ACHN (cell line): Measurements from ENCODE around the gene FAM193B.

Source experiments
- DNase-seq: peaks from one replicate; pipeline ENCODE4 v3.0.0-alpha.2; 2015
- in situ Hi-C: cut with HindIII; loops from 2 replicates; pipeline ENCODE4 v1.10.0; 2017; ENCODE audit warnings: low sequenced_read_pairs, low pct_ligation_motif_present, low pct_unique_long_range_greater_than_20kb

FAM193B gene

DNA sequence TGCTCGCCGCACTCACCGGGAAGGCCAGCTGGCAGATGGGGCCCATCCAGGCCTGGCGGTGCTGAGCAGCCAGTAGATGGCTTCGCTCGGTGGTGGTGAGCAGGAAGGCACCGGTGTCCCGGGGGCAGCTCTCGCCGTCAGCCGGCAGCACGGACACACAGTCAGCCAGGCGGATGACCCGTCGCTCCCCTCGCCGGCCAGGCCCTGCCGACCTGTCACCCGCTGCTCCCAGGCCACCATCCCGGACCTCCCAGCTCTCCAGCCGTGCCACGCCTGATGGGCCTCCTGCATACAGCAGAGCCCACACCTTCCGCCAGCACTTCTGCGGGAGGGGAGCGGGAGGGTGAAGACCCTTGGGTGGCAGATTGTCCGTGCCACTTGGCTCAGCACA is 46.1 kb downstream of the FAM193B start:
- no peak for DNase-seq
- in situ Hi-C loops, result no loop called here

GRCh38 chr5:177507596-177508220 is 46.7 kb downstream of the FAM193B start:
- no peak for DNase-seq
- in situ Hi-C loops, result no loop called here

DNA sequence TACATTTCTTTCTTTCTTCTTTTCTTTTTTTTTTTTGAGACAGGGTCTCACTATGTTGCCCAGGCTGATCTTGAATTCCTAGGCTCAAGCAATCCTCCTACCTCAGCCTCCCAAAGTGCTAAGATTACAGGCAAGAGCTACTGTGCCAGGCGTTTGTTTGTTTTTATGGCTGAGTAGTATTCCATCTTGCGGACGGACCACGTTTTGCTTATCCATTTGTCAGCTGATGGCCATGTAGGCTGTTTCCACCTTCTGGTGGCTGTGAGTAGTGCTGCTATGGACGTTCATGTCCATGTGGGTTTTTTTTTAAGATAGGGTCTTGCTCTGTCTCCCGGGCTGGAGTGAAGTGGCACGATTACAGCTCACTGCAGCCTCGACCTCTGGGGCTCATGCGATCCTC is 47.2 kb downstream of the FAM193B start:
- peak; percentile 25 for DNase-seq
- in situ Hi-C loops, result no loop called here

- in situ Hi-C loops, result no loop called here
- no peak for DNase-seq
Observed at GRCh38 chr5:177505075-177505474, 49.3 kb downstream of the FAM193B start.

GRCh38 chr5:177504086-177505056 is 50.0 kb downstream of the FAM193B start:
- no peak for DNase-seq

DNA sequence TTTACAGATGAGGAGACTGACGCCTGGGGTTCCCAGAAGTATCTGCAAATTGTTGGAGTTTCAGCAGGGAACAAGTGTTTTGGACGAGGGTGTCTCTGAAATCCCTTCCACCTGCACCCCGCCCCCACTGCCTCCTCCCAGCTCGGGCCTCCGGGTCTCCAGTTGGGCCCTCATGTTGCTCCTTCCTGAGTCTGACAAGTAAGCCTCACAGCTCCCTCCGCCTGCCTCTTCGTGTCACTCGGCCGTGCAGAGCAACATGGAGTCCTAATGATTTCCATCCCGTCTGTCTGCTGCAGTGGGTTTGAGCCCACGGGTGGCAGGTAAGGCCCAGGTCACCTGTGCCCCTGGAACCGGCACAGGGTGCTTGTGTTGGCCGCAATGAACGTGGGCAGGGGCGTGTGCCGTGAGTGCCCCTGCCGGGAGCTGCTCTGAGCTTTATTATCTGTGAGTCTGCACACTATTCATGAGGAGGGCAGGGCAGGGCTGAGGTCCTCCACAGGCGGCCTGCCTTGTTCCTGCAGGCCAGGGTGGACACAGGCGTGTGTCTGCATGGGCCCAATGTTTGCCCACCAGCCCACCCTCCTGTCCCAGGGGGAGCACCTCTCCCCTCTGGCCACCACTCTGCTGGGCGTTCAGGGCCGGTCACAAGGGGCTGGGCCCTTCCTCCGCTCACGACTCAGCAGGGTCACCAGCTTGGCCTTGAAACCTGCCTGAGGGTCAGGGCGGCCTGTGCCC is 50.8 kb downstream of the FAM193B start:
- no peak for DNase-seq
- in situ Hi-C loops, result no loop called here

More at GRCh38 chr5:177504086-177505056, 50.0 kb downstream of the FAM193B start:
- in situ Hi-C loops, result no loop called here

DNA sequence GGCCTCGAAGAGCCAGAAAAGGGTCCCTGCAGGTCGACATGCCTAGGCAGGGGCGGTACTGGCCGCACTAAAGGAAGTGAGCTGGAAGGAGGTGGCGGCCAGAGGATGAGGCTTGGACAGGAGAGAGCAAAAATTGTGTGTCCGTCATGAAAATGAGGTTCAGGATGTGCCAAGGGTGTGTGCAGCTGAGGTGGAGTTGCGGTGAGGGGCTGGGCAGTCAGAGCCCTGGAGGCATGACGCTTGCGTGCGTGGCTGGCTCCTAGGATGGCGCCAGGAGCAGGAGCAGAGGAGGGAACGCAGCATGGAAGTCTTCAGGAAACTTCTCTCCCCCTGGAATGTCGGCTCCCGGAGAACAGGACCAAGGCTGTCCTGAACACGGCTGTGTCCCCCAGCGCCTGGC is 51.5 kb downstream of the FAM193B start:
- no peak for DNase-seq
- in situ Hi-C loops, result no loop called here

GRCh38 chr5:177501874-177502678 is 52.3 kb downstream of the FAM193B start:
- in situ Hi-C loops, result no loop called here
- DNase-seq, result no peak

- in situ Hi-C loops, result no loop called here
- DNase-seq, result peak; percentile 74
Observed at GRCh38 chr5:177500685-177501522, 53.5 kb downstream of the FAM193B start.

GRCh38 chr5:177499842-177500241 is 54.5 kb downstream of the FAM193B start:
- in situ Hi-C loops, result no loop called here
- DNase-seq, result no peak

- no peak for DNase-seq
- in situ Hi-C loops, result no loop called here
Observed at GRCh38 chr5:177498013-177498787, 56.2 kb downstream of the FAM193B start.

DNA sequence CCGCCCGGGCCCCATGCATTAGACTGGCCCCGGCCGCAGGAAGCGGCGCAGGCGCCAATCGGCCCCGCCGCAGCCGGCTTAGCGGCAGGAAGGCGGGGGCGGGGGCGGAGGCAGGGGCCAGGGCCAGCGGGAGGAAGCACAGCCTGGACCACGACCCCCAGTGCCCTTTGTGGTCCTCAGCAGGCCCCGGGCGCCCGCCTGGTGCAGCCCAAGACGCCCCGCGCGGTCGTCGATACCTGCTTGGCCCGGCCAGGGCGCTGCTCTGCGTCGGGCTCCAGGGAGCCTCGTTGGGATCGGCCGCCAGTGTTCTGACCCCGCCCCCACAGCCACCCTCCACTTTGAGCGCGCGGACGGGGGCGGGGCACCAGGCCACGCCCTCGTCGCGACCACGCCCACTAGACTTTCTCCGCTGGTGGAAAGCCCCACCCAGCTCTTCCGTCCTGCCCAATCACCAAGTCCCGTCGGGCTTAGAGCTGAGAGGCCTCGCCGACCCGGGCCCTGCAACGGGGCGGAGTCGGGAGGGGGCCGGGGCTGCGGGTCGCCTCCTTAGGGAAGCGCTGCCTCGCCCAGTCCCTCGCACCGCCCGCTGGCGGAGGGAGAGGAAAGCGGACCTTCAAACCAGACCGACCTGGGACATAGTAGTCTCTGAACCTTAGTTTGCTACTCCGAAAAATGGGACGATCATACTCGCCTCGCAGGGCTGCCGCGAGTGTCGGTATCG is 56.9 kb downstream of the FAM193B start, which contains the start of gene PDLIM7:
TSS of gene PDLIM7 (minus strand) at position 313 of the 721 bp plus-strand sequence. CDS start 1,092 bp downstream, outside the sequence.
- DNase-seq, result peak; percentile 93
- in situ Hi-C loops, result no loop called here

DNA sequence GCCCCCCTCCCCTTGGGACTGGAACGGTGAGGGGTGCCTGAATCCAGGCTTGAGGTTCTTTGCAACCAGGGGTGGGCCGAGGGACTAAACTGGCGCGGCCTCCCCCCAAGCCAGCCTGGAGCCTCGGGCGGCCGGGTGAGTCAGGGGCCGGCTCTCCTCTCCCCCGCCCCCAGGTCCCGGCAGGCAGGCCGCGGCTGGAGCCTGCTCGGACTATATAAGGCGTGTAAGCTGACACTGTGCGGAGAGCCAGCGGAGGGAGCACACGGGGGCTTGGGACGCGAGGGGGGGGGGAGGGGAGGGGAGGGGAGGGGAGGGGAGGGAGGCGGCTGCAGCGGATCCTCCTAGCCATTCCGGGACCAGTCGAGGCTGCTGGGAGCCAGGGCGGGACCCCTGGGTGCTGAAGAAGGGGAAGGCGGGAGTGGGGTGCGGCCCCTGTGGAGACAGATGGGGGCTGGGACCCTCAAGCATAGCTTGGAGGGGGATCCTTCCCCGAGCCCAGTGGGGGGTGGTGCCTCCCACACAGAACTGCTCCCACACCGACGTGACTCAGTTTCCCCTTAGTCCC is 57.6 kb downstream of the FAM193B start:
- in situ Hi-C loops, result no loop called here
- peak; percentile 85 for DNase-seq

GRCh38 chr5:177496070-177496726 is 58.2 kb downstream of the FAM193B start:
- peak; percentile 69 for DNase-seq
- in situ Hi-C loops, result no loop called here

DNA sequence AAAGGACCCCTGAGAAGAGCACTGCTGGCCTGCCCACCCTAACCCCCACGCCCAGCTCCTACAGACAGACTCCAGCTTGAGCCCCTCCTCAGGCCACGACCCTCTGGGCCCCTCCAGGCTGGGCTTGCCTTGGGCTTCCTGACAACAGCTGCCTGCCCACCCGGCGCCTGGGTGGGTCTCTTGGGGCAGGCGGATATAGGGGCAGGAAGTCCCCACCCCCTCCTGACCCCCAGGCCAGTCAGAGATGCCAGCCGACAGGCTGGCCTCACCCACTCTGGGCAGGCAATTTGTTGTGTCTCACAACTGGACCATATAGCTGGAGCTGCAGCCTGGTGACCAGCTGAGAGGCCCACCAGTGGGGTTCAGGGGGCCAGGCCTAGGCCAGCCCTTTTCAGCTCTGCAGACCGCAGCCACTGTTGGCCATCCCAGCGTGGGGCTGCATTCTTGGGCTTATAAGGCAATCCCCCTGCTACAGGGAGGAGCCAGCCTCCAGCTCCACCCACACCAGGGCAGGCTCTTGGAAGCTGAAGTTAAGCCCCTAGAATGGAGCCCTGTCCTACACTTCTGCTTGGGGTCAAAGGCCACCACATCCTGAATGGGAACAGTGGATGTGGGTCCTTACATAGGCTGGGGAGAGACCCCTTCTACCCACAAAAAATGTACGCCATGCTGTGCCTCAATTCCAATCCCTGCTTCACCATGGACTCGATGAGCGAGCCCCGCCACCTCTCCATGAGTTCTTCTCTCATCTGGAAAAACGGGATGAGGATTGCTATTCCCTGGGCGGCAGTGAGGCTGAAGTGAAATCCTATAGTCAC is 58.9 kb downstream of the FAM193B start:
- peak; percentile 67 for DNase-seq
- in situ Hi-C loops, result no loop called here
